Peyer's patch (tissue), 4 donors: Measurements from ENCODE around the gene SMYD1.

Experiments used
- POLR2A ChIP-seq, 2 donors: fragments of 450-650 bp; IDR thresholded peaks; one replicate each; pipeline ENCODE4 v1.5.1; 2017; ENCODE audit warnings: antibody characterized with exemption in 2 of 2, mild to moderate bottlenecking in 2 of 2, moderate library complexity in 2 of 2
- TF ChIP-seq, protein P1 (sequence below), 6 experiments: fragments of 450-650 bp in 4 of 6; fragments of 200-600 bp in 2 of 6; sonication (generic) in 1 of 6; IDR thresholded peaks; one replicate each; pipeline ENCODE4 v1.5.1; 2017 to 2019; ENCODE audit warnings: antibody characterized with exemption in 6 of 6, mild to moderate bottlenecking in 3 of 6, moderate library complexity in 1 of 6

- TF ChIP-seq, protein P1, sequence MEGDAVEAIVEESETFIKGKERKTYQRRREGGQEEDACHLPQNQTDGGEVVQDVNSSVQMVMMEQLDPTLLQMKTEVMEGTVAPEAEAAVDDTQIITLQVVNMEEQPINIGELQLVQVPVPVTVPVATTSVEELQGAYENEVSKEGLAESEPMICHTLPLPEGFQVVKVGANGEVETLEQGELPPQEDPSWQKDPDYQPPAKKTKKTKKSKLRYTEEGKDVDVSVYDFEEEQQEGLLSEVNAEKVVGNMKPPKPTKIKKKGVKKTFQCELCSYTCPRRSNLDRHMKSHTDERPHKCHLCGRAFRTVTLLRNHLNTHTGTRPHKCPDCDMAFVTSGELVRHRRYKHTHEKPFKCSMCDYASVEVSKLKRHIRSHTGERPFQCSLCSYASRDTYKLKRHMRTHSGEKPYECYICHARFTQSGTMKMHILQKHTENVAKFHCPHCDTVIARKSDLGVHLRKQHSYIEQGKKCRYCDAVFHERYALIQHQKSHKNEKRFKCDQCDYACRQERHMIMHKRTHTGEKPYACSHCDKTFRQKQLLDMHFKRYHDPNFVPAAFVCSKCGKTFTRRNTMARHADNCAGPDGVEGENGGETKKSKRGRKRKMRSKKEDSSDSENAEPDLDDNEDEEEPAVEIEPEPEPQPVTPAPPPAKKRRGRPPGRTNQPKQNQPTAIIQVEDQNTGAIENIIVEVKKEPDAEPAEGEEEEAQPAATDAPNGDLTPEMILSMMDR (IDR thresholded peaks at IDR 0.05), result no peak
- TF ChIP-seq POLR2A (IDR thresholded peaks at IDR 0.05), result no peak
These were observed 9.5 kb downstream of the SMYD1 start for GRCh38 chr2:88077080-88077479.
